Measurements from ENCODE around the gene FAM90A1.
"Not testable (repeated sequence)": the region's sequence is repeated elsewhere in the genome, so short reads cannot be mapped to it uniquely, and the experiment has no call there.

FAM90A1 gene, protein sequence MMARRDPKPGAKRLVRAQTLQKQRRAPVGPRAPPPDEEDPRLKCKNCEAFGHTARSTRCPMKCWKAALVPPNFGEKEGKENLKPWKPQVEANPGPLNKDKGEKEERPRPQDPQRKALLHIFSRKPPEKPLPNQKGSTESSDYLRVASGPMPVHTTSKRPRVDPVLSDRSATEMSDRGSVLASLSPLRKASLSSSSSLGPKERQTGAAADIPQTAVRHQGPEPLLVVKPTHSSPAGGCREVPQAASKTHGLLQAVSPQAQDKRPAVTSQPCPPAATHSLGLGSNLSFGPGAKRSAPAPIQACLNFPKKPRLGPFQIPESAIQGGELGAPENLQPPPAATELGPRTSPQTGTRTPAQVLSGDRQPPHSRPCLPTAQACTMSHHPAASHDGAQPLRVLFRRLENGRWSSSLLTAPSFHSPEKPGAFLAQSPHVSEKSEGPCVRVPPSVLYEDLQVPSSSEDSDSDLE

GRCh38 chr12:8226992-8227731, at the start of gene FAM90A1:
Gene FAM90A1 (minus strand): TSS chr12:8227618. CDS start chr12:8224832, 2,786 bp downstream.
- H3K4me3 ChIP-seq (ENCODE audit: severe bottlenecking), result peak within 1 kb of the TSS; percentile 16
- H3K27ac ChIP-seq (ENCODE audit: poor library complexity, severe bottlenecking); ATAC-seq (ENCODE audit: low read depth); H3K27me3 ChIP-seq (ENCODE audit: insufficient read depth, poor library complexity, severe bottlenecking); H3K36me3 ChIP-seq (ENCODE audit: low read depth); H3K4me1 ChIP-seq (ENCODE audit: insufficient read depth, poor library complexity, severe bottlenecking); DNase-seq (ENCODE audit: low spot score); H3K9me3 ChIP-seq (ENCODE audit: severe bottlenecking): not testable (repeated sequence)

- not testable (repeated sequence) for H3K27ac ChIP-seq (ENCODE audit: poor library complexity, severe bottlenecking); H3K27me3 ChIP-seq (ENCODE audit: insufficient read depth, poor library complexity, severe bottlenecking); H3K36me3 ChIP-seq (ENCODE audit: low read depth); H3K9me3 ChIP-seq (ENCODE audit: severe bottlenecking); DNase-seq (ENCODE audit: low spot score); ATAC-seq (ENCODE audit: low read depth); H3K4me1 ChIP-seq (ENCODE audit: insufficient read depth, poor library complexity, severe bottlenecking); H3K4me3 ChIP-seq (ENCODE audit: severe bottlenecking)
These were observed 49.0 kb upstream of the FAM90A1 start for GRCh38 chr12:8276397-8276796.

- H3K36me3 ChIP-seq (ENCODE audit: low read depth); H3K27ac ChIP-seq (ENCODE audit: poor library complexity, severe bottlenecking); H3K9me3 ChIP-seq (ENCODE audit: severe bottlenecking); H3K27me3 ChIP-seq (ENCODE audit: insufficient read depth, poor library complexity, severe bottlenecking); H3K4me1 ChIP-seq (ENCODE audit: insufficient read depth, poor library complexity, severe bottlenecking); DNase-seq (ENCODE audit: low spot score); ATAC-seq (ENCODE audit: low read depth); H3K4me3 ChIP-seq (ENCODE audit: severe bottlenecking): not testable (repeated sequence)
These were observed 39.3 kb upstream of the FAM90A1 start for GRCh38 chr12:8266706-8267105.

DNA sequence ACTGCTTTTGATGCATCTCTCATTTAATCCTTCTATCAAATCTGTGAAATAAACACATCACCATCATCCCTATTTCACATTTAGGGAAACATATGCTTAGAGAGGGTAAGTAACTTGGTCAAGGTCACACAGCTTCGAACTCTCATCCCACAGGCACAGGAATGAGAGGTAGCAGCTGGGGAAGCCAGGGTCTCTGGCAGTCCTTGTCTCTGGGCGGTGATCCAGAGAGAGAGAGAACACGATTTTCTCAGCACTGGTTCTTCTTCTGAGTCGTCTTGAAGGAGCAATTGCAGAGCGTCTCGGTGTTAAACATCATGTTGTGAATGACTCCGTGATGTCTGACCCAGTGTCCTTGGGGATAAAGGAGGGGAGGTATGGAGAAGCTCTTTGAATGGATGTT, 36.8 kb upstream of the FAM90A1 start:
- not testable (repeated sequence) for H3K36me3 ChIP-seq (ENCODE audit: low read depth); ATAC-seq (ENCODE audit: low read depth)

DNA sequence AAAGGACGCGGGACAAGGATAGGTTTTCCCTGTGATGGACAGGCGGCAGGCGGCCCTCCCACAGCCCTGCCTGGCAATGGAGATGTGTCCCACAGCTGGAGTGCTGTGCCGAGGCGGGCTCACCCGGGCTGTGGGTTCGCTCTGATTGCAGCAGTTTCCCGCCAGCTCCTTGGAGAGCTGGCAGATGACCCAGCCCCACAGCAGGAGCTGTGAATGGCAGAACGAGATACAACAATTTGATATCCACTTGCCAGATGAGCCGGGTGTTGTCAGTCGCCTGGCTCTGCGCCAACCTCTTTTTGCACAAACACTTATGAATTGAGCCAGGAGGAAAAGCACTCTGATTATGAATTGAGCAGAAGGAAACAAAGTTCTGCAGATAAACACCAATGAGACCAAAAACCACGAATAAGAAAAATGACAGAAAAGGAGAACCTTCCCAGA, 33.7 kb upstream of the FAM90A1 start:
- H3K27me3 ChIP-seq (ENCODE audit: insufficient read depth, poor library complexity, severe bottlenecking); ATAC-seq (ENCODE audit: low read depth); H3K4me1 ChIP-seq (ENCODE audit: insufficient read depth, poor library complexity, severe bottlenecking); H3K9me3 ChIP-seq (ENCODE audit: severe bottlenecking); H3K27ac ChIP-seq (ENCODE audit: poor library complexity, severe bottlenecking); DNase-seq (ENCODE audit: low spot score); H3K4me3 ChIP-seq (ENCODE audit: severe bottlenecking); H3K36me3 ChIP-seq (ENCODE audit: low read depth): not testable (repeated sequence)

More for the DNA sequence above, 36.8 kb upstream of the FAM90A1 start:
- not testable (repeated sequence) for H3K4me3 ChIP-seq (ENCODE audit: severe bottlenecking); H3K4me1 ChIP-seq (ENCODE audit: insufficient read depth, poor library complexity, severe bottlenecking); H3K27ac ChIP-seq (ENCODE audit: poor library complexity, severe bottlenecking); DNase-seq (ENCODE audit: low spot score); H3K9me3 ChIP-seq (ENCODE audit: severe bottlenecking); H3K27me3 ChIP-seq (ENCODE audit: insufficient read depth, poor library complexity, severe bottlenecking)

GRCh38 chr12:8256356-8256755, 28.9 kb upstream of the FAM90A1 start:
- not testable (repeated sequence) for DNase-seq (ENCODE audit: low spot score); H3K4me3 ChIP-seq (ENCODE audit: severe bottlenecking); H3K4me1 ChIP-seq (ENCODE audit: insufficient read depth, poor library complexity, severe bottlenecking); H3K27ac ChIP-seq (ENCODE audit: poor library complexity, severe bottlenecking); ATAC-seq (ENCODE audit: low read depth); H3K36me3 ChIP-seq (ENCODE audit: low read depth); H3K9me3 ChIP-seq (ENCODE audit: severe bottlenecking); H3K27me3 ChIP-seq (ENCODE audit: insufficient read depth, poor library complexity, severe bottlenecking)

GRCh38 chr12:8254705-8255104, 27.3 kb upstream of the FAM90A1 start:
- H3K27ac ChIP-seq (ENCODE audit: poor library complexity, severe bottlenecking); H3K27me3 ChIP-seq (ENCODE audit: insufficient read depth, poor library complexity, severe bottlenecking); ATAC-seq (ENCODE audit: low read depth); DNase-seq (ENCODE audit: low spot score); H3K9me3 ChIP-seq (ENCODE audit: severe bottlenecking); H3K4me1 ChIP-seq (ENCODE audit: insufficient read depth, poor library complexity, severe bottlenecking); H3K36me3 ChIP-seq (ENCODE audit: low read depth); H3K4me3 ChIP-seq (ENCODE audit: severe bottlenecking): not testable (repeated sequence)

DNA sequence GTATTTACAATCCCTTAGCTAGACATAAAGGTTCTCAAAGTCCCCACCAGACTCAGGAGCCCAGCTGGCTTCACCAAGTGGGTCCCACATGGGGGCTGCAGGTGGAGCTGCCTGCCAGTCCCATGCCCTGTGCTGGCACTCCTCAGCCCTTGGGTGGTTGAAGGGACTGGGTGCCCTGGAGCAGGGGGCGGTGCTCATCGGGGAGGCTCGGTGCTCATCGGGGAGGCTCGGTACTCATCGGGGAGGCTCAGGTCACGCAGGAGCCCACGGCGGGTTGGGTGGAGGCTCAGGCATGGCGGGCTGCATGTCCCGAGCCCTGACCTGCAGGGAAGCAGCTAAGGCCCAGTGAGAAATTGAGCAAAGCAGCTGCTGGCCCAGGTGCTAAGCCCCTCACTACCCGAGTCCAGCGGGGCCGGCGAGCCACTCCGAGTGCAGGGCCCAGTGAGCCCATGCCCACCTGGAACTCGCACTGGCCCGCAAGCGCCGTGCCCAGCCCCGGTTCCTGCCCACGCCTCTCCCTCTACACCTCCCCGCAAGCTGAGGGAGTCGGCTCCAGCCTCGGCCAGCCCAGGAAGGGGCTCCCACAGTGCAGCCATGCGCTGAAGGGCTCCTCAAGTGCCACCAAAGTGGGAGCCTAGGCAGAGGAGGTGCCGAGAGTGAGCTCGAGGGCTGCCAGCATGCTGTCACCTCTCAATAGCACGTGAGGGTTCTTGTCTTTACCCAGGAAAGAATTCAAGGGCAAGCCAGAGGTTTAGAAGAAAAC, 24.8 kb upstream of the FAM90A1 start:
- H3K36me3 ChIP-seq (ENCODE audit: low read depth); DNase-seq (ENCODE audit: low spot score); H3K9me3 ChIP-seq (ENCODE audit: severe bottlenecking); ATAC-seq (ENCODE audit: low read depth); H3K27me3 ChIP-seq (ENCODE audit: insufficient read depth, poor library complexity, severe bottlenecking); H3K27ac ChIP-seq (ENCODE audit: poor library complexity, severe bottlenecking); H3K4me3 ChIP-seq (ENCODE audit: severe bottlenecking); H3K4me1 ChIP-seq (ENCODE audit: insufficient read depth, poor library complexity, severe bottlenecking): not testable (repeated sequence)

DNA sequence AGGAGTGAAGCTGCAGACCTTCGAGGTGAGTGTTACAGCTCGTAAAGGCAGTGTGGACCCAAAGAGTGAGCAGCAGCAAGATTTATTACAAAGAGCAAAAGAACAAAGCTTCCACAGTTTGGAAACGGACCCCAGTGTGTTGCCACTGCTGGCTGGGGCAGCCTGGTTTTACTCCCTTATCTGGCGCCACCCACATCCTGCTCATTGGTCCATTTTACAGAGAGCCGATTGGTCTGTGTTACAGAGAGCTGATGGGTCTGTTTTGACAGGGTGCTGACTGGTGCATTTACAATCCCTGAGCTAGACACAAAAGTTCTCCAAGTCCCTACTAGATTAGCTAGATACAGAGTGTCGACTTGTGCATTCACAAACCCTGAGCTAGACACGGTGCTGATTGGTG, 24.2 kb upstream of the FAM90A1 start:
- H3K27ac ChIP-seq (ENCODE audit: poor library complexity, severe bottlenecking); H3K36me3 ChIP-seq (ENCODE audit: low read depth); H3K9me3 ChIP-seq (ENCODE audit: severe bottlenecking); H3K27me3 ChIP-seq (ENCODE audit: insufficient read depth, poor library complexity, severe bottlenecking); H3K4me3 ChIP-seq (ENCODE audit: severe bottlenecking); DNase-seq (ENCODE audit: low spot score); H3K4me1 ChIP-seq (ENCODE audit: insufficient read depth, poor library complexity, severe bottlenecking); ATAC-seq (ENCODE audit: low read depth): not testable (repeated sequence)

- DNase-seq (ENCODE audit: low spot score); ATAC-seq (ENCODE audit: low read depth): not testable (repeated sequence)
These were observed 19.6 kb upstream of the FAM90A1 start for GRCh38 chr12:8246941-8247535.

More at GRCh38 chr12:8246941-8247535, 19.6 kb upstream of the FAM90A1 start:
- H3K9me3 ChIP-seq (ENCODE audit: severe bottlenecking); H3K27ac ChIP-seq (ENCODE audit: poor library complexity, severe bottlenecking); H3K36me3 ChIP-seq (ENCODE audit: low read depth); H3K27me3 ChIP-seq (ENCODE audit: insufficient read depth, poor library complexity, severe bottlenecking); H3K4me3 ChIP-seq (ENCODE audit: severe bottlenecking); H3K4me1 ChIP-seq (ENCODE audit: insufficient read depth, poor library complexity, severe bottlenecking): not testable (repeated sequence)

Measured in RWPE2 (cell line).